Naive thymus-derived CD8-positive, alpha-beta T cell (primary cell): ENCODE measurements around the gene WFDC13. TPM values are rescaled to one million over a fixed set of nuclear protein-coding genes. Genes with fewer than 3 reads are reported as not detected.

Source experiments
- ATAC-seq, 2 donors: fragments of 150-1000 bp; cut with Tn5 transposase in 1 of 2; sonication (Bioruptor Pico), chemical (Tn5 transposase) in 1 of 2; 1 replicate in 1 of 2; 2 replicates in 1 of 2; pipeline ENCODE4 v1.10.0; 2021; ENCODE audit warnings: mild to moderate bottlenecking in 2 of 2, moderate library complexity in 2 of 2
- POLR2A ChIA-PET: fragments of 350-600 bp; sonication (Branson Sonifier 250); formaldehyde crosslinking; loops from one replicate; lab custom pipeline; 2021; ENCODE audit warnings: antibody characterized with exemption; lab: Charles Lee
- DNase-seq, 10 donors: peaks; one replicate each; pipeline versions ENCODE4 v3.0.0 to v3.0.0-alpha.2; 2020 to 2022
- H3K27ac Mint-ChIP-seq, 10 donors: one replicate each; pipeline ENCODE4 v1.8.0; 2020 to 2022; ENCODE audit warnings: mild to moderate bottlenecking in 10 of 10, mixed read lengths in 10 of 10, moderate library complexity in 4 of 10, inconsistent platforms in 1 of 10
- H3K27me3 Mint-ChIP-seq, 5 donors: one replicate each; pipeline ENCODE4 v1.8.0; 2021 to 2022; ENCODE audit warnings: mixed read lengths in 5 of 5
- H3K36me3 Mint-ChIP-seq, 3 donors: one replicate each; pipeline ENCODE4 v1.8.0; 2020 to 2022; ENCODE audit warnings: mixed read lengths in 3 of 3, mild to moderate bottlenecking in 2 of 3, inconsistent platforms in 1 of 3
- H3K4me1 Mint-ChIP-seq, 4 donors: one replicate each; pipeline ENCODE4 v1.8.0; 2021 to 2022; ENCODE audit warnings: mixed read lengths in 4 of 4
- H3K4me3 Mint-ChIP-seq, 10 donors: one replicate each; pipeline ENCODE4 v1.8.0; 2020 to 2022; ENCODE audit warnings: mild to moderate bottlenecking in 10 of 10, mixed read lengths in 10 of 10, moderate library complexity in 6 of 10, inconsistent platforms in 1 of 10
- H3K9me3 Mint-ChIP-seq, 9 donors: one replicate each; pipeline ENCODE4 v1.8.0; 2020 to 2022; ENCODE audit warnings: mixed read lengths in 9 of 9, mild to moderate bottlenecking in 3 of 9, inconsistent platforms in 1 of 9, moderate library complexity in 1 of 9
- microRNA-seq: library from miRNA; unstranded; fragments of <30 nt; microRNA quantifications from one replicate; pipeline ENCODE4 v1.2.0, GENCODE V29; 2022; ENCODE audit warnings: borderline microRNAs expressed
- polyA plus RNA-seq, 3 donors: library from polyadenylated mRNA; unstranded; fragments of 300-500 nt; fragmentation: Illumina TruSeq; gene quantifications; one replicate each; pipeline ENCODE4 v1.2.3, GENCODE V29; 2021
- total RNA-seq, 8 experiments: library from RNA in 2 of 8; stranded (reverse) in 2 of 8; gene quantifications; one replicate each; pipeline ENCODE4 v1.2.3 and lab custom pipeline; 2021 to 2026

WFDC13 gene
- total and polyA plus RNA-seq, 5 experiments from 2014 or later, result not detected

- ATAC-seq, result no peak
Observed at GRCh38 chr20:45727044-45727443, 25.2 kb downstream of the WFDC13 start.

GRCh38 chr20:45732199-45732598 is 30.4 kb downstream of the WFDC13 start:
- Mint-ChIP-seq H3K9me3 (peaks cover 0 to 33% (median 30%) of the 10 kb centered on the region in 9 donors), H3K4me3 (no peak overlapping the region), H3K27ac (no peak overlapping the region), H3K36me3 (peaks cover 0 to 27% (median 3%) of the 10 kb centered on the region in 3 donors), H3K4me1 (no peaks in the 10 kb centered on the region), H3K27me3 (peaks cover 9 to 49% (median 29%) of the 10 kb centered on the region in 5 donors)
- DNase-seq, result no peak
- POLR2A ChIA-PET, result no interaction called here
- ATAC-seq, result no peak

More at GRCh38 chr20:45727044-45727443, 25.2 kb downstream of the WFDC13 start:
- H3K4me1 Mint-ChIP-seq, result no peaks in the 10 kb centered on the region
- H3K9me3 Mint-ChIP-seq, result peaks cover 0 to 21% (median 15%) of the 10 kb centered on the region in 9 donors
- POLR2A ChIA-PET, result no interaction called here
- H3K27me3 Mint-ChIP-seq, result peaks cover 4 to 47% (median 17%) of the 10 kb centered on the region in 5 donors
- no peak for DNase-seq
- peak overlapping the region in 1 of 10 donors; percentile 79 for H3K27ac Mint-ChIP-seq
- no peak overlapping the region for H3K4me3 Mint-ChIP-seq
- H3K36me3 Mint-ChIP-seq, result peaks cover 0 to 12% (median 2%) of the 10 kb centered on the region in 3 donors

GRCh38 chr20:45735552-45735951 is 33.7 kb downstream of the WFDC13 start:
- H3K4me1 Mint-ChIP-seq, result no peaks in the 10 kb centered on the region
- POLR2A ChIA-PET, result no interaction called here
- peaks cover 0 to 31% (median 26%) of the 10 kb centered on the region in 9 donors for H3K9me3 Mint-ChIP-seq

GRCh38 chr20:45735988-45736387 is 34.1 kb downstream of the WFDC13 start:
- no peak for ATAC-seq
- Mint-ChIP-seq H3K27ac (no peak overlapping the region), H3K27me3 (peaks cover 10 to 55% (median 29%) of the 10 kb centered on the region in 5 donors)

More at GRCh38 chr20:45735552-45735951, 33.7 kb downstream of the WFDC13 start:
- ATAC-seq, result no peak
- Mint-ChIP-seq H3K36me3 (peaks cover 0 to 27% (median 3%) of the 10 kb centered on the region in 3 donors), H3K4me3 (no peak overlapping the region), H3K27ac (no peak overlapping the region), H3K27me3 (peaks cover 12 to 55% (median 32%) of the 10 kb centered on the region in 5 donors)
- DNase-seq, result no peak

GRCh38 chr20:45742596-45742995 is 40.8 kb downstream of the WFDC13 start:
- POLR2A ChIA-PET, result no interaction called here
- H3K4me1 Mint-ChIP-seq, result no peaks in the 10 kb centered on the region
- no peak for DNase-seq

More at GRCh38 chr20:45735988-45736387, 34.1 kb downstream of the WFDC13 start:
- Mint-ChIP-seq H3K36me3 (peaks cover 0 to 24% (median 3%) of the 10 kb centered on the region in 3 donors), H3K4me1 (no peaks in the 10 kb centered on the region), H3K9me3 (peaks cover 0 to 28% (median 24%) of the 10 kb centered on the region in 9 donors), H3K4me3 (no peak overlapping the region)
- DNase-seq, result no peak
- POLR2A ChIA-PET, result no interaction called here

GRCh38 chr20:45745015-45745414 is 43.2 kb downstream of the WFDC13 start:
- H3K9me3 Mint-ChIP-seq, result no peaks in the 10 kb centered on the region
- no peak for DNase-seq
- no peak overlapping the region for H3K27ac Mint-ChIP-seq
- H3K27me3 Mint-ChIP-seq, result peaks cover 8 to 37% (median 19%) of the 10 kb centered on the region in 5 donors
- H3K4me1 Mint-ChIP-seq, result no peaks in the 10 kb centered on the region
- no peak overlapping the region for H3K4me3 Mint-ChIP-seq
- no peaks in the 10 kb centered on the region for H3K36me3 Mint-ChIP-seq
- POLR2A ChIA-PET, result no interaction called here
- ATAC-seq, result no peak

More at GRCh38 chr20:45742596-45742995, 40.8 kb downstream of the WFDC13 start:
- Mint-ChIP-seq H3K27me3 (peaks cover 7 to 24% (median 12%) of the 10 kb centered on the region in 5 donors), H3K4me3 (no peak overlapping the region), H3K36me3 (no peaks in the 10 kb centered on the region), H3K27ac (no peak overlapping the region), H3K9me3 (peaks cover 0 to 2% (median 0%) of the 10 kb centered on the region in 9 donors)
- ATAC-seq, result no peak

GRCh38 chr20:45751721-45752120 is 49.9 kb downstream of the WFDC13 start:
- H3K4me1 Mint-ChIP-seq, result no peaks in the 10 kb centered on the region
- DNase-seq, result no peak
- H3K27me3 Mint-ChIP-seq, result peaks cover 4 to 30% (median 16%) of the 10 kb centered on the region in 5 donors
- peaks cover 0 to 14% (median 4%) of the 10 kb centered on the region in 9 donors for H3K9me3 Mint-ChIP-seq
- no peak overlapping the region for H3K27ac Mint-ChIP-seq
- ATAC-seq, result no peak
- peaks cover 0 to 10% (median 0%) of the 10 kb centered on the region in 3 donors for H3K36me3 Mint-ChIP-seq
- H3K4me3 Mint-ChIP-seq, result no peak overlapping the region
- POLR2A ChIA-PET, result no interaction called here

- DNase-seq (no peak), ATAC-seq (no peak)
- H3K4me3 Mint-ChIP-seq, result no peak overlapping the region
- no peaks in the 10 kb centered on the region for H3K4me1 Mint-ChIP-seq
- peaks cover 3 to 21% (median 15%) of the 10 kb centered on the region in 5 donors for H3K27me3 Mint-ChIP-seq
- H3K9me3 Mint-ChIP-seq, result peaks cover 0 to 14% (median 4%) of the 10 kb centered on the region in 9 donors
- H3K36me3 Mint-ChIP-seq, result peaks cover 0 to 10% (median 0%) of the 10 kb centered on the region in 3 donors
- POLR2A ChIA-PET, result no interaction called here
- H3K27ac Mint-ChIP-seq, result peak overlapping the region in 1 of 10 donors; percentile 44
Observed at GRCh38 chr20:45752746-45753145, 50.9 kb downstream of the WFDC13 start.

GRCh38 chr20:45758096-45758495 is 56.3 kb downstream of the WFDC13 start:
- DNase-seq, result no peak
- Mint-ChIP-seq H3K36me3 (peaks cover 0 to 10% (median 0%) of the 10 kb centered on the region in 3 donors), H3K9me3 (peaks cover 0 to 14% (median 4%) of the 10 kb centered on the region in 9 donors), H3K4me1 (no peaks in the 10 kb centered on the region), H3K27ac (no peak overlapping the region), H3K27me3 (peaks cover 4 to 15% (median 5%) of the 10 kb centered on the region in 5 donors), H3K4me3 (no peak overlapping the region)
- POLR2A ChIA-PET, result no interaction called here
- ATAC-seq, result no peak

Small RNA genes within 50 kb of the gene (microRNA-seq; reads per million reads assigned to microRNA genes)
- not detected for gene MIR3617

Other genes starting within 250 kb of the WFDC13 start
- gene WFDC2, start 232.3 kb upstream of the WFDC13 start, total RNA-seq, result under 1 TPM; 0.73 to 0.80 TPM
- gene WFDC2, start 232.3 kb upstream of the WFDC13 start, polyA plus RNA-seq, result under 1 TPM in 1 of 3 donors, not detected in 2; 0.33 TPM
- not detected for gene SPINT3, start 186.4 kb upstream of the WFDC13 start, total RNA-seq
- gene SPINT3, start 186.4 kb upstream of the WFDC13 start, polyA plus RNA-seq, result not detected
- gene WFDC6, start 162.6 kb upstream of the WFDC13 start, total RNA-seq, result not detected
- gene WFDC6, start 162.6 kb upstream of the WFDC13 start, polyA plus RNA-seq, result not detected
- gene EPPIN, start 154.6 kb upstream of the WFDC13 start, total RNA-seq, result not detected
- gene EPPIN, start 154.6 kb upstream of the WFDC13 start, polyA plus RNA-seq, result not detected
- not detected for gene WFDC8, start 122.8 kb upstream of the WFDC13 start, total RNA-seq
- not detected for gene WFDC8, start 122.8 kb upstream of the WFDC13 start, polyA plus RNA-seq
- gene WFDC10A, start 72.3 kb upstream of the WFDC13 start, total RNA-seq, result not detected
- not detected for gene WFDC10A, start 72.3 kb upstream of the WFDC13 start, polyA plus RNA-seq
- gene WFDC9, start 70.8 kb upstream of the WFDC13 start, total RNA-seq, result not detected
- not detected for gene WFDC9, start 70.8 kb upstream of the WFDC13 start, polyA plus RNA-seq
- gene WFDC11, start 31.8 kb upstream of the WFDC13 start, total RNA-seq, result not detected
- gene WFDC11, start 31.8 kb upstream of the WFDC13 start, polyA plus RNA-seq, result not detected
- not detected for gene WFDC10B, start 3.0 kb downstream of the WFDC13 start, total RNA-seq
- gene WFDC10B, start 3.0 kb downstream of the WFDC13 start, polyA plus RNA-seq, result not detected
- not detected for gene SPINT4, start 20.3 kb downstream of the WFDC13 start, total RNA-seq
- not detected for gene SPINT4, start 20.3 kb downstream of the WFDC13 start, polyA plus RNA-seq
- not detected for gene WFDC3, start 89.8 kb downstream of the WFDC13 start, total RNA-seq
- gene WFDC3, start 89.8 kb downstream of the WFDC13 start, polyA plus RNA-seq, result under 1 TPM in 1 of 3 donors, not detected in 2; 0.73 TPM
- 10 to 100 TPM; 18.5 to 26.3 TPM for gene DNTTIP1, start 89.9 kb downstream of the WFDC13 start, total RNA-seq
- 10 to 100 TPM; 26.3 to 41.2 (median 29.5) TPM for gene DNTTIP1, start 89.9 kb downstream of the WFDC13 start, polyA plus RNA-seq
- under 1 TPM in 1 of 2 experiments, not detected in 1; 0.44 TPM for gene UBE2C, start 110.6 kb downstream of the WFDC13 start, total RNA-seq
- not detected for gene UBE2C, start 110.6 kb downstream of the WFDC13 start, polyA plus RNA-seq
- gene TNNC2, start 125.3 kb downstream of the WFDC13 start, total RNA-seq, result under 1 TPM in 1 of 2 experiments, not detected in 1; 0.58 TPM
- gene TNNC2, start 125.3 kb downstream of the WFDC13 start, polyA plus RNA-seq, result under 1 TPM in 1 of 3 donors, not detected in 2; 0.53 TPM
- gene SNX21, start 131.8 kb downstream of the WFDC13 start, total RNA-seq, result 1 to 10 TPM; 1.3 to 1.8 TPM
- 1 to 10 TPM in 2 of 3 donors, under 1 TPM in 1; 0.30 to 2.2 (median 1.4) TPM for gene SNX21, start 131.8 kb downstream of the WFDC13 start, polyA plus RNA-seq
- 10 to 100 TPM; 29.6 to 33.3 TPM for gene ACOT8, start 155.4 kb downstream of the WFDC13 start, total RNA-seq
- gene ACOT8, start 155.4 kb downstream of the WFDC13 start, polyA plus RNA-seq, result 10 to 100 TPM; 37.5 to 46.2 (median 38.4) TPM
- 1 to 10 TPM; 4.3 to 4.4 TPM for gene ZSWIM3, start 155.6 kb downstream of the WFDC13 start, total RNA-seq
- gene ZSWIM3, start 155.6 kb downstream of the WFDC13 start, polyA plus RNA-seq, result 1 to 10 TPM in 1 of 3 donors, under 1 TPM in 2; 0.35 to 2.1 (median 0.65) TPM
- gene ZSWIM1, start 179.2 kb downstream of the WFDC13 start, total RNA-seq, result 10 to 100 TPM; 16.5 to 17.6 TPM
- gene ZSWIM1, start 179.2 kb downstream of the WFDC13 start, polyA plus RNA-seq, result 1 to 10 TPM in 2 of 3 donors, under 1 TPM in 1; 0.96 to 9.8 (median 1.7) TPM
- gene SPATA25, start 185.6 kb downstream of the WFDC13 start, total RNA-seq, result 1 to 10 TPM; 4.1 to 4.8 TPM
- gene SPATA25, start 185.6 kb downstream of the WFDC13 start, polyA plus RNA-seq, result under 1 TPM in 2 of 3 donors, not detected in 1; 0.24 to 0.42 TPM
- gene NEURL2, start 189.2 kb downstream of the WFDC13 start, total RNA-seq, result 1 to 10 TPM; 5.0 to 5.9 TPM
- gene NEURL2, start 189.2 kb downstream of the WFDC13 start, polyA plus RNA-seq, result 1 to 10 TPM in 2 of 3 donors, under 1 TPM in 1; 0.53 to 2.2 (median 1.8) TPM
- 10 to 100 TPM; 79.1 to 82.7 TPM for gene CTSA, start 189.3 kb downstream of the WFDC13 start, total RNA-seq
- gene CTSA, start 189.3 kb downstream of the WFDC13 start, polyA plus RNA-seq, result 100 to 1,000 TPM in 1 of 3 donors, 10 to 100 TPM in 2; 79.5 to 128 (median 90.5) TPM
- under 1 TPM in 1 of 2 experiments, not detected in 1; 0.27 TPM for gene PLTP, start 210.1 kb downstream of the WFDC13 start, total RNA-seq
- gene PLTP, start 210.1 kb downstream of the WFDC13 start, polyA plus RNA-seq, result 1 to 10 TPM in 1 of 3 donors, under 1 TPM in 2; 0.18 to 2.2 (median 0.68) TPM
- gene PCIF1, start 232.6 kb downstream of the WFDC13 start, total RNA-seq, result 10 to 100 TPM; 77.7 to 83.3 TPM
- 10 to 100 TPM; 60.8 to 94.2 (median 78.7) TPM for gene PCIF1, start 232.6 kb downstream of the WFDC13 start, polyA plus RNA-seq